ENCODE data around the gene RAB22A.

The RAB22A gene

GRCh38 chr20:58309591-58310290 is at the start of gene RAB22A:
Gene RAB22A, plus strand, starts transcription at chr20:58309715. Its CDS starts 262 bp downstream, at chr20:58309977.
- DNase-seq (ENCODE audit: low read depth in 2 of 3, low spot score in 1 of 3), result peak; percentile 64 to 75 (median 67)

GRCh38 chr20:58260006-58260405 is 49.5 kb upstream of the RAB22A start:
- no peak for DNase-seq (ENCODE audit: low read depth in 2 of 3, low spot score in 1 of 3)

- no peak for DNase-seq (ENCODE audit: low read depth in 2 of 3, low spot score in 1 of 3)
Measured at GRCh38 chr20:58261660-58262059, 47.9 kb upstream of the RAB22A start.

- no peak for DNase-seq (ENCODE audit: low read depth in 2 of 3, low spot score in 1 of 3)
Measured at GRCh38 chr20:58264271-58264670, 45.2 kb upstream of the RAB22A start.

GRCh38 chr20:58267389-58268215 is 41.9 kb upstream of the RAB22A start:
- DNase-seq (ENCODE audit: low read depth in 2 of 3, low spot score in 1 of 3), result no peak

- DNase-seq (ENCODE audit: low read depth in 2 of 3, low spot score in 1 of 3), result no peak
Measured at GRCh38 chr20:58268421-58268821, 41.1 kb upstream of the RAB22A start.

- DNase-seq (ENCODE audit: low read depth in 2 of 3, low spot score in 1 of 3), result peak in 1 of 3 donors; percentile 9
Measured at GRCh38 chr20:58268936-58269619, 40.4 kb upstream of the RAB22A start.

GRCh38 chr20:58271606-58272351 is 37.7 kb upstream of the RAB22A start:
- DNase-seq (ENCODE audit: low read depth in 2 of 3, low spot score in 1 of 3), result peak; percentile 41 to 51 (median 50)

GRCh38 chr20:58274384-58274783 is 35.1 kb upstream of the RAB22A start:
- DNase-seq (ENCODE audit: low read depth in 2 of 3, low spot score in 1 of 3), result no peak

- DNase-seq (ENCODE audit: low read depth in 2 of 3, low spot score in 1 of 3), result no peak
Measured at GRCh38 chr20:58277107-58277506, 32.4 kb upstream of the RAB22A start.

GRCh38 chr20:58277578-58278472 is 31.7 kb upstream of the RAB22A start:
- no peak for DNase-seq (ENCODE audit: low read depth in 2 of 3, low spot score in 1 of 3)

- DNase-seq (ENCODE audit: low read depth in 2 of 3, low spot score in 1 of 3), result no peak
Measured at GRCh38 chr20:58286729-58287128, 22.8 kb upstream of the RAB22A start.

- no peak for DNase-seq (ENCODE audit: low read depth in 2 of 3, low spot score in 1 of 3)
Measured at GRCh38 chr20:58287638-58288037, 21.9 kb upstream of the RAB22A start.

GRCh38 chr20:58289143-58289542 is 20.4 kb upstream of the RAB22A start:
- no peak for DNase-seq (ENCODE audit: low read depth in 2 of 3, low spot score in 1 of 3)

- DNase-seq (ENCODE audit: low read depth in 2 of 3, low spot score in 1 of 3), result no peak
Measured at GRCh38 chr20:58293453-58293852, 16.1 kb upstream of the RAB22A start.

GRCh38 chr20:58294497-58295455 is 14.7 kb upstream of the RAB22A start:
- no peak for DNase-seq (ENCODE audit: low read depth in 2 of 3, low spot score in 1 of 3)

GRCh38 chr20:58296051-58296837 is 13.3 kb upstream of the RAB22A start:
- DNase-seq (ENCODE audit: low read depth in 2 of 3, low spot score in 1 of 3), result no peak

GRCh38 chr20:58297394-58297793 is 12.1 kb upstream of the RAB22A start:
- no peak for DNase-seq (ENCODE audit: low read depth in 2 of 3, low spot score in 1 of 3)

Measured in stimulated activated CD4-positive, alpha-beta T cell treated with anti-CD3 and anti-CD28 coated beads, Interleukin-12 subunit alpha, Interleukin-12 subunit beta, amount 100 ng/mL, for 48 hours (primary cell).